Medulla oblongata (tissue), 1 donor: ENCODE measurements around the gene HSPA1A.

ENCODE experiments used
- DNase-seq: peaks from one replicate; pipeline ENCODE4 v3.0.0-alpha.2; 2015; ENCODE audit errors: extremely low spot score

HSPA1A gene

DNA sequence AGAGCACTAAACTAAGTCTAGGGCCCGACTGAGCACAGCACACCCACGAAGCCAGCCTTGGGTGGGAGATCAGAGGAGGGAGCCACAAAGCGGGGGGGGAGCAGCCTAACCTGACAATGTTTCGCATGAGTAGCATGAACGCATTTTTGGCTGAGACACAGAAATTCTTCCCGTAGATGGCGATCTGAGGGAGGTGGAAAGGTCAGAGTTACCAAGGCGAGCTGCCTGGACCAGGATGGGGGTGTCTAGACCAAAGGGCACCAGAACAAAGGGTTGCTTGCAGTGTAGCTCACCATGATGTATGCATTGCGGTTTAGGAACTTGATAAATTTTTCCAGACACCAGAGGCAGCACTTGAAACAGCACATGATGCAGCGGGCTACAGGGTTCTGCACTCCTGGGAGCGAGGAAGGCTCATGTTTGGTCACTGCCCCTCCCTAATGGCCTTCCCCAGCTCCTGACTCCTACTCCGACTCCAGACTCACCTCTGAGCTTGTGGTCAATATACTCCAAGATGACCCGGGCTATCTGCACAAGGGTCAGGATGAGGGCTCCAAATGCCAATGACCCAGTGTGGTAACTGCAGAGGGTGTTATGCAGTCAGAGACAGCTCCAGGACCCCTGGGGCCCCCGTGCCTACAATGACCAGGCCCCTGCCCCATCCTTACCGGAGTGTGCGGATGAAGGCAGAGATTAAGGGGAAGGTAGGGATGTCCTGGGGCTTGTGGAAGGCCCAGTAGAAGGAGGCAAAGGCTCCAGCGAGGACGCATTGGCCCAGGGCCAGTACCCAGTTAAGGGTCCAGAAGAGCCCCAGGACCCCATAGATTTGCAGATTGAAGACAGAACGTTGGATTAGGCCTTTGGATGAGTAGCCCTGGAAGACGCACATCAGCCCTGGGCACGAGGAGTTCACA, 50.1 kb downstream of the HSPA1A start:
- DNase-seq, result no peak
